Caco-2 (cell line): ENCODE measurements around the gene CDPF1. TPM values are rescaled to one million over a fixed set of nuclear protein-coding genes. Genes with fewer than 3 reads are reported as not detected.

Experiments
- Bru-seq: library from RNA; stranded (reverse); fragments of 400-500 nt; gene quantifications from one replicate; lab custom pipeline; 2021; lab: Mats Ljungman, UMichigan
- BruChase-seq, 2 experiments: library from RNA; stranded (reverse); fragments of 400-500 nt; gene quantifications; one replicate each; lab custom pipeline; 2021; lab: Mats Ljungman, UMichigan
- BruUV-seq: library from RNA; stranded (reverse); fragments of 400-500 nt; replicated peaks from 2 replicates; lab custom pipeline; 2021; lab: Mats Ljungman, UMichigan
- CTCF ChIA-PET: fragments of 300-600 bp; sonication (Branson Sonifier 250); formaldehyde crosslinking; loops from one replicate; lab custom pipeline; 2022; ENCODE audit warnings: antibody characterized with exemption; lab: Charles Lee
- POLR2A ChIA-PET: fragments of 300-600 bp; sonication (Branson Sonifier 250); formaldehyde crosslinking; loops from one replicate; lab custom pipeline; 2022; ENCODE audit warnings: antibody characterized with exemption; lab: Charles Lee
- DNase-seq, 2 experiments: peaks; one replicate each; pipeline versions ENCODE4 v3.0.0 to v3.0.0-alpha.2; 2020 to 2022
- H3K27me3 ChIP-seq: replicated peaks from 2 replicates; pipeline ENCODE4 v1.6.0; 2011; ENCODE audit warnings: low read length; ENCODE audit not compliant: control insufficient read depth, insufficient read depth
- H3K36me3 ChIP-seq: 2 replicates; pipeline ENCODE4 v1.5.1; 2011; ENCODE audit warnings: low read length; ENCODE audit not compliant: control insufficient read depth, insufficient read depth
- H3K4me1 ChIP-seq: fragments of 250-450 bp; sonication (Bioruptor Pico); 2 replicates; pipeline ENCODE4 v1.5.1; 2020; ENCODE audit warnings: mild to moderate bottlenecking
- H3K4me3 ChIP-seq: 2 replicates; pipeline ENCODE4 v1.5.1; 2011; ENCODE audit warnings: low read depth, mild to moderate bottlenecking, control low read depth, low read length
- H3K9me3 ChIP-seq: fragments of 250-450 bp; sonication (Bioruptor Pico); 2 replicates; pipeline ENCODE4 v1.5.1; 2020; ENCODE audit warnings: mild to moderate bottlenecking, moderate library complexity
- H3K27ac Mint-ChIP-seq: one replicate; pipeline ENCODE4 v1.8.0; 2022; ENCODE audit warnings: mixed read lengths; ENCODE audit not compliant: unreplicated experiment
- H3K27me3 Mint-ChIP-seq: one replicate; pipeline ENCODE4 v1.8.0; 2022; ENCODE audit warnings: mixed read lengths; ENCODE audit not compliant: insufficient read depth, unreplicated experiment
- H3K36me3 Mint-ChIP-seq: one replicate; pipeline ENCODE4 v1.8.0; 2022; ENCODE audit warnings: mild to moderate bottlenecking, mixed read lengths; ENCODE audit not compliant: insufficient read depth, unreplicated experiment
- H3K4me1 Mint-ChIP-seq: one replicate; pipeline ENCODE4 v1.8.0; 2022; ENCODE audit warnings: low read depth, mixed read lengths; ENCODE audit not compliant: unreplicated experiment
- H3K4me3 Mint-ChIP-seq: one replicate; pipeline ENCODE4 v1.8.0; 2022; ENCODE audit warnings: mild to moderate bottlenecking, moderate library complexity, mixed read lengths; ENCODE audit not compliant: unreplicated experiment
- H3K9me3 Mint-ChIP-seq: one replicate; pipeline ENCODE4 v1.8.0; 2022; ENCODE audit warnings: mixed read lengths; ENCODE audit not compliant: unreplicated experiment
- intact Hi-C: fragments of 100-400 bp; cut with micrococcal nuclease; formaldehyde crosslinking; loops from one replicate; pipeline ENCODE4 v1.10.0; 2022; ENCODE audit not compliant: unreplicated experiment
- long read RNA-seq: library from polyadenylated mRNA; stranded (forward); transcript quantifications from one replicate; pipeline ENCODE4 v2.0.0, GENCODE V29; 2022
- total RNA-seq: library from RNA; stranded (reverse); gene quantifications from 2 replicates; pipeline ENCODE4 v1.2.3, GENCODE V29; 2022
- TF ChIP-seq, protein P1 (sequence below), 2 experiments: fragments of 200-600 bp in 1 of 2; IDR thresholded peaks; 1 replicate in 1 of 2; 2 replicates in 1 of 2; pipeline versions ENCODE4 v1.5.1 to v1.8.0; 2011 to 2022; ENCODE audit warnings: antibody characterized with exemption in 1 of 2, control low read depth in 1 of 2, inconsistent platforms in 1 of 2, low read depth in 1 of 2, low read length in 1 of 2, mild to moderate bottlenecking in 1 of 2, moderate library complexity in 1 of 2; ENCODE audit not compliant: insufficient read depth in 1 of 2, severe bottlenecking in 1 of 2, unreplicated experiment in 1 of 2

The CDPF1 gene, protein sequence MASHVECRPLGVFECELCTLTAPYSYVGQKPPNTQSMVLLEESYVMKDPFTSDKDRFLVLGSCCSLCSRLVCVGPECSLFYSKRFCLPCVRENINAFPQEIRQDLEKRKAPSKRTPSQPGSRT
- total RNA-seq = 7.2 and 8.8 TPM in 2 replicates
- percentile 56 among the genes with signal in this experiment for Bru-seq, nascent RNA
- percentile 52 among the genes with signal in this experiment for BruChase-seq, experiment 1, labeled RNA remaining after a 2-hour chase
- percentile 49 among the genes with signal in this experiment for BruChase-seq, experiment 2, labeled RNA remaining after a 6-hour chase
- long read RNA-seq, transcript CDPF1-201 (4 exons, 1,875 nt) = major isoform, 9 of 22 reads
- long read RNA-seq, partial matches to known transcripts = 1 of 22 reads
- long read RNA-seq, other reads (novel, unspliced or antisense) = 8 of 22 reads

DNA sequence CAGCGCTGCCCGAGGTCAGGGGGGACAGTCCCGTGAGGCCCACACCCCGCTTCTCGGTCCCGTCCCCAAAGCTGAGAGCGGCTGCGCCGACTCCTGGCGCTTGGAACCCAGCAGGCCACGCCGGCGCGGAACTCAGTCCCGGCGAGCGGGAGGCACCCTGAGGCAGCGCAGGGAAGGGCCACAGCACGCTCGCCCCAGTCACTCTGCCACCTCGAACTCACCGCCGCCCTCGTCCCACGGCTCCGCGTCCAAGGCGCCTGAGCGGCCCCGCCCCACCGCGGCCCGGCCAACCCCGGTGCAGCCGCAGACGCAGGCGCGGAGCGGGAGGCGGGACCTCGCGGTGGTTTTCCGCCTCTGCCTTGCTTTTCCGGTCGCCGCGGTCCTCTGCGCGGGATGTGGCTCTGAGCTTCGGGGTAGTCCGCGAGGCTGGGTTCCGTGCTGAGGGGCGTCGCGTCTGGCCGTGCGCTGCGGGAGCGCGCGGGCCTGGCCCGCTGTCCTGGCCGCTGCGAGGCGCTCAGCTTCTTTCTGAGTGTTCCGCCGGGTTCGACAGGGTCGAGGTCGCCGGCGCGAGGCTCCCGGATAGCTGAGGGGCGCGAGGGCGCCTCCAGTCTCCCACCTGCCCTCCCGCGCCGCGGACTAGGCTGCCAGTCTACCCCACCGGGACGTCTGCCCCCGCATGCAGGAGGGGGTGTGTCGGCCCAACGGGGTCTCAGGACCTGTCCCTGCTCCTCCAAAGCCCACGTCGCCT is at the start of gene CDPF1:
Gene CDPF1, minus strand, starts transcription at position 259 of the 748 bp plus-strand sequence. CDS start 2,009 bp downstream, outside the sequence.
- Mint-ChIP-seq H3K9me3 (no peaks in the 10 kb centered on the region), H3K4me3 (peak within 1 kb of the TSS; percentile 93), H3K36me3 (no peaks in the 10 kb centered on the region), H3K27me3 (no peaks in the 10 kb centered on the region), H3K27ac (peak within 1 kb of the TSS; percentile 90), H3K4me1 (peaks cover 7% of the 10 kb centered on the region)
- CTCF ChIA-PET = interaction anchor here (0.9 to 1.5 kb wide), 4 partner anchors 46 to 244 kb away, joined by 3 to 5 read pairs (median 3); partner anchors contain the start of genes GTSE1 and TRMU
- Histone ChIP-seq H3K4me1 (peaks cover 12% of the 10 kb centered on the region), H3K27me3 (no peaks in the 10 kb centered on the region), H3K4me3 (peak within 1 kb of the TSS; percentile 78), H3K36me3 (no peaks in the 10 kb centered on the region), H3K9me3 (no peaks in the 10 kb centered on the region)
- intact Hi-C loops = loop anchor here (1.0 kb wide), 3 partner anchors 17 to 128 kb away; partner anchors contain the start of gene GTSE1
- TF ChIP-seq, protein P1, sequence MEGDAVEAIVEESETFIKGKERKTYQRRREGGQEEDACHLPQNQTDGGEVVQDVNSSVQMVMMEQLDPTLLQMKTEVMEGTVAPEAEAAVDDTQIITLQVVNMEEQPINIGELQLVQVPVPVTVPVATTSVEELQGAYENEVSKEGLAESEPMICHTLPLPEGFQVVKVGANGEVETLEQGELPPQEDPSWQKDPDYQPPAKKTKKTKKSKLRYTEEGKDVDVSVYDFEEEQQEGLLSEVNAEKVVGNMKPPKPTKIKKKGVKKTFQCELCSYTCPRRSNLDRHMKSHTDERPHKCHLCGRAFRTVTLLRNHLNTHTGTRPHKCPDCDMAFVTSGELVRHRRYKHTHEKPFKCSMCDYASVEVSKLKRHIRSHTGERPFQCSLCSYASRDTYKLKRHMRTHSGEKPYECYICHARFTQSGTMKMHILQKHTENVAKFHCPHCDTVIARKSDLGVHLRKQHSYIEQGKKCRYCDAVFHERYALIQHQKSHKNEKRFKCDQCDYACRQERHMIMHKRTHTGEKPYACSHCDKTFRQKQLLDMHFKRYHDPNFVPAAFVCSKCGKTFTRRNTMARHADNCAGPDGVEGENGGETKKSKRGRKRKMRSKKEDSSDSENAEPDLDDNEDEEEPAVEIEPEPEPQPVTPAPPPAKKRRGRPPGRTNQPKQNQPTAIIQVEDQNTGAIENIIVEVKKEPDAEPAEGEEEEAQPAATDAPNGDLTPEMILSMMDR (IDR thresholded peaks at IDR 0.05; ENCODE audit: insufficient read depth in 1 of 2, low read depth in 1 of 2, low read length in 1 of 2, severe bottlenecking in 1 of 2, unreplicated experiment in 1 of 2) = no peak
- peak; percentile 88 to 95 for DNase-seq
- BruUV-seq = no TSS peak
- POLR2A ChIA-PET = interaction anchor here (0.6 to 1.0 kb wide), 5 partner anchors 17 to 100 kb away, joined by 3 to 8 read pairs (median 3); partner anchors contain the start of genes GTSE1, PPARA and TTC38

DNA sequence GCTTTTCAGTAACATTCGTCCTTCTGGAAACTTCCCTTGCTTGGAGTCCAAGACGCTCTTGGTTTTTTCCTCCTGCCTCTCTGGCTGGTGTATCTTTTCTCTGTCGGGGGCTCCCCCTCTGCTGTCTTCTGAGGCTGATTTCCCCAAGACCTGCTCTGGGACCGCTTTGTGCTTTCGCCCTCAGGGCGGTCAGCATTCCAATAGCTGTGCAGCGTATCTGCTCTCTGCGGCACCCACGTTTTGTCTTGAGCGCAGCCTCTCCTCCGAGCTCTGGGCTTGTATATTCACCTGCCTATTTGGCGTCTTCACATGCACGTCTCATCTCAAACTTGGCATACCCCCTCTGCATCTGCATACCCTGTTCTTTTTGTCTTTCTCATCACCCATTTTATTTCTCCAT is 49.0 kb upstream of the CDPF1 start:
- no peaks in the 10 kb centered on the region for H3K27me3 ChIP-seq
- ChIA-PET POLR2A (interaction anchor here (0.6 kb wide), 1 partner anchor 45 kb away, joined by 4 read pairs; no protein-coding TSS in a partner anchor), CTCF (no interaction called here)
- no TSS peak for BruUV-seq
- H3K36me3 Mint-ChIP-seq = peaks cover 68% of the 10 kb centered on the region
- no peaks in the 10 kb centered on the region for H3K27me3 Mint-ChIP-seq
- H3K27ac Mint-ChIP-seq = no peak overlapping the region
- peaks cover 8% of the 10 kb centered on the region; the same call in 1 of the 2 replicates for H3K4me1 ChIP-seq
- H3K9me3 Mint-ChIP-seq = no peaks in the 10 kb centered on the region
- H3K4me3 ChIP-seq = no peak overlapping the region
- no peaks in the 10 kb centered on the region for H3K9me3 ChIP-seq
- TF ChIP-seq, protein P1 (IDR thresholded peaks at IDR 0.05; ENCODE audit: insufficient read depth in 1 of 2, low read depth in 1 of 2, low read length in 1 of 2, severe bottlenecking in 1 of 2, unreplicated experiment in 1 of 2) = no peak
- no peak for DNase-seq
- no peaks in the 10 kb centered on the region for H3K36me3 ChIP-seq
- H3K4me3 Mint-ChIP-seq = peak overlapping the region; percentile 84
- peaks cover 35% of the 10 kb centered on the region for H3K4me1 Mint-ChIP-seq
- intact Hi-C loops = no loop called here
